H9 (cell line): ENCODE measurements around the gene PPP1R12B. TPM values are rescaled to one million over a fixed set of nuclear protein-coding genes. Genes with fewer than 3 reads are reported as not detected.
"Not testable (repeated sequence)": the region's sequence is repeated elsewhere in the genome, so short reads cannot be mapped to it uniquely, and the experiment has no call there.

Experiments used
- DNase-seq: peaks from one replicate; pipeline ENCODE4 v3.0.0-alpha.2; 2017
- H2AFZ ChIP-seq: one replicate; pipeline ENCODE4 v1.6.1; 2013; ENCODE audit warnings: mild to moderate bottlenecking, low read length, control low read depth, moderate library complexity
- H2AK5ac ChIP-seq: 2 replicates; pipeline ENCODE4 v1.6.1; 2013; ENCODE audit warnings: low read length, control low read depth, mixed read lengths; ENCODE audit not compliant: insufficient read length
- H2BK120ac ChIP-seq: one replicate; pipeline ENCODE4 v1.6.1; 2013; ENCODE audit warnings: low read depth, mild to moderate bottlenecking, low read length, control low read depth, inconsistent platforms; ENCODE audit not compliant: poor library complexity, severe bottlenecking
- H2BK12ac ChIP-seq: 2 replicates; pipeline ENCODE4 v1.6.1; 2013; ENCODE audit warnings: low read length, control low read depth, mixed read lengths, low read depth; ENCODE audit not compliant: insufficient read length
- H2BK15ac ChIP-seq: 2 replicates; pipeline ENCODE4 v1.6.1; 2013; ENCODE audit warnings: low read depth, low read length, control low read depth
- H2BK20ac ChIP-seq: one replicate; pipeline ENCODE4 v1.6.1; 2013; ENCODE audit warnings: low read depth, mild to moderate bottlenecking, low read length, control low read depth, inconsistent platforms; ENCODE audit not compliant: poor library complexity, severe bottlenecking
- H2BK5ac ChIP-seq: 2 replicates; pipeline ENCODE4 v1.6.1; 2013; ENCODE audit warnings: low read length, control low read depth, mixed read lengths; ENCODE audit not compliant: insufficient read length
- H3K14ac ChIP-seq: 2 replicates; pipeline ENCODE4 v1.6.1; 2013; ENCODE audit warnings: low read length, control low read depth; ENCODE audit not compliant: insufficient read depth
- H3K18ac ChIP-seq: 2 replicates; pipeline ENCODE4 v1.6.1; 2013; ENCODE audit warnings: low read depth, mild to moderate bottlenecking, mixed read lengths, low read length, control low read depth; ENCODE audit not compliant: insufficient read length
- H3K23ac ChIP-seq: 2 replicates; pipeline ENCODE4 v1.6.1; 2013; ENCODE audit warnings: low read length, control low read depth, mixed read lengths, low read depth; ENCODE audit not compliant: insufficient read length
- H3K23me2 ChIP-seq: 2 replicates; pipeline ENCODE4 v1.6.1; 2013; ENCODE audit warnings: low read depth, mild to moderate bottlenecking, mixed read lengths, low read length, control low read depth; ENCODE audit not compliant: insufficient read length, poor library complexity, severe bottlenecking
- H3K27ac ChIP-seq: 2 replicates; pipeline ENCODE4 v1.5.1; 2013; ENCODE audit warnings: low read length, control low read depth, mixed read lengths, low read depth; ENCODE audit not compliant: insufficient read length
- H3K27me3 ChIP-seq: 2 replicates; pipeline ENCODE4 v1.6.1; 2013; ENCODE audit warnings: low read length, control low read depth, inconsistent platforms; ENCODE audit not compliant: insufficient read depth
- H3K4ac ChIP-seq: 2 replicates; pipeline ENCODE4 v1.6.1; 2013; ENCODE audit warnings: low read depth, mild to moderate bottlenecking, control low read depth, inconsistent platforms, low read length, moderate library complexity
- H3K4me1 ChIP-seq: 2 replicates; pipeline ENCODE4 v1.6.1; 2013; ENCODE audit warnings: low read length, control low read depth, inconsistent platforms; ENCODE audit not compliant: insufficient read depth
- H3K4me2 ChIP-seq: 2 replicates; pipeline ENCODE4 v1.6.1; 2013; ENCODE audit warnings: low read length, control low read depth, mixed read lengths; ENCODE audit not compliant: insufficient read length, insufficient read depth
- H3K56ac ChIP-seq: 2 replicates; pipeline ENCODE4 v1.6.1; 2013; ENCODE audit warnings: low read depth, mild to moderate bottlenecking, mixed read lengths, low read length, control low read depth; ENCODE audit not compliant: insufficient read length
- H3K79me1 ChIP-seq: 2 replicates; pipeline ENCODE4 v1.6.1; 2013; ENCODE audit warnings: low read depth, mild to moderate bottlenecking, moderate library complexity, low read length, control low read depth, inconsistent platforms; ENCODE audit not compliant: insufficient read depth, poor library complexity, severe bottlenecking
- H3K79me2 ChIP-seq: 2 replicates; pipeline ENCODE4 v1.6.1; 2013; ENCODE audit warnings: low read length, control low read depth, inconsistent platforms; ENCODE audit not compliant: insufficient read depth
- H3K9ac ChIP-seq: 2 replicates; pipeline ENCODE4 v1.6.1; 2013; ENCODE audit warnings: low read length, control low read depth, mixed read lengths; ENCODE audit not compliant: insufficient read length; ENCODE audit errors: extremely low read depth
- H3K9me3 ChIP-seq: one replicate; pipeline ENCODE4 v1.6.1; 2013; ENCODE audit warnings: low read depth, low read length, inconsistent platforms; ENCODE audit not compliant: control insufficient read depth
- H3T11ph ChIP-seq: one replicate; pipeline ENCODE4 v1.6.1; 2013; ENCODE audit warnings: mild to moderate bottlenecking, low read length, control low read depth, inconsistent platforms
- H4K20me1 ChIP-seq: one replicate; pipeline ENCODE4 v1.6.1; 2013; ENCODE audit not compliant: control insufficient read depth, insufficient read length, insufficient read depth
- H4K5ac ChIP-seq: 2 replicates; pipeline ENCODE4 v1.6.1; 2013; ENCODE audit warnings: low read depth, mild to moderate bottlenecking, mixed read lengths, low read length, control low read depth; ENCODE audit not compliant: insufficient read length
- H4K8ac ChIP-seq: replicated peaks from 2 replicates; pipeline ENCODE4 v1.6.1; 2013; ENCODE audit warnings: low read length, control low read depth, mixed read lengths, low read depth; ENCODE audit not compliant: insufficient read length
- H4K91ac ChIP-seq: 2 replicates; pipeline ENCODE4 v1.6.1; 2013; ENCODE audit warnings: low read depth, mild to moderate bottlenecking, moderate library complexity, mixed read lengths, low read length, control low read depth; ENCODE audit not compliant: insufficient read length
- H3K27ac Mint-ChIP-seq, 3 experiments: 2 replicates in 2 of 3; 3 replicates in 1 of 3; pipeline ENCODE4 v1.8.0; 2020 to 2021; ENCODE audit warnings: mixed read lengths in 3 of 3, mild to moderate bottlenecking in 1 of 3, moderate library complexity in 1 of 3
- H3K27me3 Mint-ChIP-seq: 2 replicates; pipeline ENCODE4 v1.8.0; 2021; ENCODE audit warnings: low read depth, mild to moderate bottlenecking, moderate library complexity, mixed read lengths
- H3K36me3 Mint-ChIP-seq, 3 experiments: 2 replicates in 2 of 3; 3 replicates in 1 of 3; pipeline ENCODE4 v1.8.0; 2020 to 2021; ENCODE audit warnings: low read depth in 3 of 3, mixed read lengths in 3 of 3; ENCODE audit not compliant: insufficient read depth in 1 of 3
- H3K4me1 Mint-ChIP-seq, 2 experiments: 2 replicates each; pipeline ENCODE4 v1.8.0; 2020; ENCODE audit warnings: mixed read lengths in 2 of 2
- H3K4me3 Mint-ChIP-seq, 2 experiments: 2 replicates in 1 of 2; 3 replicates in 1 of 2; pipeline ENCODE4 v1.8.0; 2020 to 2021; ENCODE audit warnings: mild to moderate bottlenecking in 2 of 2, mixed read lengths in 2 of 2, moderate library complexity in 1 of 2
- H3K9me3 Mint-ChIP-seq, 2 experiments: 2 replicates in 1 of 2; 3 replicates in 1 of 2; pipeline ENCODE4 v1.8.0; 2020; ENCODE audit warnings: mild to moderate bottlenecking in 2 of 2, mixed read lengths in 2 of 2, moderate library complexity in 1 of 2
- WGBS: extraction: QIAGEN DNeasy Blood & Tissue Kit; methylation state at CpG from one replicate; pipeline ENCODE4 v1.1.7; 2013; ENCODE audit warnings: missing lambda C conversion rate, low lambda C conversion rate, mixed read lengths; ENCODE audit not compliant: insufficient read length; ENCODE audit errors: extremely low coverage; 5-methylcytosine and 5-hydroxymethylcytosine counted together
- total RNA-seq: library from RNA; stranded (reverse); gene quantifications from 2 replicates; pipeline ENCODE4 v1.2.1, GENCODE V29; 2021

The PPP1R12B gene
- total RNA-seq, 1 experiment from 2014 or later, result 12.9 TPM

DNA sequence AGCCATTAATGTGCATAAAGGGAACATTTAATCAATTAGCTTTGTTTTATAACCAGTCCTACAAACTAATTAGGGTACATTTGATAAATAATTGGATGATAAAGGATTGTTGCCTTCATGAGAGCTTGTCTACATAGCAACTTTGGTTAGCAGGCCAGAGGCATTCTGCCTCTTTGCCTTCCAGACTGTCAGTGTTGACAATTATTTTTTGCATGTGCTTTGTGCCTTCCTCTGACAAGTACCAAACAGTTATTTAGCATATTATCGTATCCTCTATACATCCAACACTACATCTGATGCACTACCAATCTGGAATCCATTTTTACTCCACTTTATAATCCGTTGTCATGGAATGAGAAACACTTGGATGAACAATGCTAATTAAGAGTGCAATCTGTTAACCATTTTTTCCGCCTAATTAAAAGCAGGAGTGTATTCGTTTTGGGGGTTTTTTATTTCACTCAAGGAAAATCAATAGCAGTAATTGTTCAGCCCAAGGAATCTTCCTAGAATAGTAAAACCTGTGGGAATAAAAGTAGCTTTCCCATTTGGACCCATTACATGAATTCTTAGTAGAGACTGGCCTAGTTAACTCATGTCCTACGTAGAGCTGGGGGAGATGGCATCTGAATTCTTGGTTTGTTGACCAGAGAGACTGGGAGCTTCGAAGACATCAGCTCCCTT, 196.4 kb downstream of the PPP1R12B start:
- H3T11ph ChIP-seq, H3K4me3 Mint-ChIP-seq, H3K9me3 ChIP-seq, H3K23me2 ChIP-seq, H4K5ac ChIP-seq, H3K14ac ChIP-seq, H3K23ac ChIP-seq, H3K4ac ChIP-seq, H4K20me1 ChIP-seq, H2BK120ac ChIP-seq, H3K4me2 ChIP-seq, H3K56ac ChIP-seq, H3K27ac Mint-ChIP-seq, H3K27ac ChIP-seq, H2BK12ac ChIP-seq, H3K18ac ChIP-seq, H3K9ac ChIP-seq, H3K36me3 Mint-ChIP-seq, H3K9me3 Mint-ChIP-seq, H2BK20ac ChIP-seq, H2AFZ ChIP-seq, H2AK5ac ChIP-seq, H3K79me1 ChIP-seq, H4K8ac ChIP-seq, H3K79me2 ChIP-seq, H4K91ac ChIP-seq, H3K4me1 ChIP-seq, H2BK15ac ChIP-seq, H3K27me3 ChIP-seq, DNase-seq, H2BK5ac ChIP-seq, H3K27me3 Mint-ChIP-seq: not testable (repeated sequence)
- peaks cover 13% of the 10 kb centered on the region in 2 experiments for H3K4me1 Mint-ChIP-seq
- no CpG with 5 or more reads among the region's 6 CpGs for WGBS

DNA sequence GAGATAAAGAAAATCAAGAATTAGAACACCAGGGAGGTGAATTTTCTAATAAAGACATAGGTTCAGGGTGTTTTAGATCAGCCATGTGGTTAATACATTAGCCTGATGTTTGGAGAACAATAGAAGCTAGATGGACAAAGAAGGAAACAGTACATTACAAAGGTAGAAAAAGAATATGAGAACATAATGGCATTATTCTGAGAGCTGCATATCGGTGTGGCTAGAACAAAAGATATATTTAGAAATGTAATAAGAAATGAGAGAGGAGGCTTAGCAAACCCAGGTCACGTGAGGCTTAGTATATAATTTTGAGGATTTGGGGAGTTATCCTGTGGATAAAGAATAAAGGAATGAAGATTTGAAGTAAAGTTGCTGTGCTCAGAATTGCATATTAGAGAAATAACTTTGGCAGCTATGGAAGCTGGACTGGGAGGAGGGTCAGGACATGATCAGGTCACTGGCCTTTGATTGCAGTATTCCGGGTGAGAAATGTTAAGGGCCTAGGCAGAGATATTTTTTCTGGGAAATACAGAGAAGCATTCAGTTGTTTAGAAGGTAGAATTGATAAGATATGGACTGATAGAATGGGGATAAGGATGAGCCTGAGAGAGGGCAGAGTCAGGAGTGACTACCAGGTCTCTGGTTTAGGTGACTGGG, 197.3 kb downstream of the PPP1R12B start:
- not testable (repeated sequence) for H3K79me1 ChIP-seq, H3K56ac ChIP-seq, H4K5ac ChIP-seq, H4K20me1 ChIP-seq, H3K4me3 Mint-ChIP-seq, H3K9me3 ChIP-seq, H3K4me1 ChIP-seq, H3K79me2 ChIP-seq, H3K9me3 Mint-ChIP-seq, H3K27me3 ChIP-seq, H3K9ac ChIP-seq, H3K14ac ChIP-seq, H3T11ph ChIP-seq, H4K91ac ChIP-seq, H3K18ac ChIP-seq, H3K27me3 Mint-ChIP-seq, H2BK120ac ChIP-seq, H3K4me2 ChIP-seq, H3K4ac ChIP-seq, H2BK15ac ChIP-seq, H4K8ac ChIP-seq, H2AK5ac ChIP-seq, H2BK20ac ChIP-seq, H3K23me2 ChIP-seq, H2BK12ac ChIP-seq, H3K27ac ChIP-seq, H3K4me1 Mint-ChIP-seq, H3K36me3 Mint-ChIP-seq, H2BK5ac ChIP-seq, DNase-seq, H3K23ac ChIP-seq, H2AFZ ChIP-seq
- H3K27ac Mint-ChIP-seq, result peak overlapping the region in 1 of 3 experiments; percentile 5; a peak in 1 of 7 replicates
- WGBS, result no CpG with 5 or more reads among the region's 3 CpGs
